Anterior cingulate cortex (tissue), 58 donors: ENCODE results near the gene CDH23.

Experiments used
- DNase-seq, 58 donors: peaks; one replicate each; lab custom pipeline; 2025; lab: John Stamatoyannopoulos, UW

CDH23 gene

DNA sequence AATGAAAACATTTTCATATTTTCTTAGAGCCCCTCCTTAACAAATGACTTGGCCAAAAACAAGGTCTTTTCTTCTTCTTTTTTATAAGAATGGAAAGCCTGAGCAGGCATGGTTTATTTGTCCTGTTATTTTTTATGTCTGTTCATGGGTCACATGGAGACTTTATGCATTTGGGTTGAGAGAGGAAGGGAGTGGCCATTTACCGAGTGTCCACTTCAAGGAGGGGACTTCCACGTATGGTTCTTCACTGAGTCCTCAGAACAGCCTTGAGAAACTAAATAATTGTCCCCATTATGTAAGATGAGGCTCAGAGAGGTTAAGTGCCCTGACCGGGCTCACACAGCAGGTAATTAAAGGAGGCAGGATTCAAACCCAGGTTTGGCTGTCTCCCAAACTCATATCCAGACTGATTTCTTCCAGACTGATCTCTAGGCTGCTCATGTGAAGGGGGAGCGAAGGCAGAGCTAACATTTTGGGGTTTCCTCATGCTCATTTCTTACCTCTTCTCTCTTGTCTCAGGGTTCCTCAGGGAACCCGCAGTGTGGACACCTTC lies 82.2 kb downstream of the CDH23 start:
- DNase-seq, result no peak

GRCh38 chr10:71479831-71480230 lies 83.1 kb downstream of the CDH23 start:
- no peak for DNase-seq

- no peak for DNase-seq
Observed at GRCh38 chr10:71480662-71481061, 83.9 kb downstream of the CDH23 start.

DNA sequence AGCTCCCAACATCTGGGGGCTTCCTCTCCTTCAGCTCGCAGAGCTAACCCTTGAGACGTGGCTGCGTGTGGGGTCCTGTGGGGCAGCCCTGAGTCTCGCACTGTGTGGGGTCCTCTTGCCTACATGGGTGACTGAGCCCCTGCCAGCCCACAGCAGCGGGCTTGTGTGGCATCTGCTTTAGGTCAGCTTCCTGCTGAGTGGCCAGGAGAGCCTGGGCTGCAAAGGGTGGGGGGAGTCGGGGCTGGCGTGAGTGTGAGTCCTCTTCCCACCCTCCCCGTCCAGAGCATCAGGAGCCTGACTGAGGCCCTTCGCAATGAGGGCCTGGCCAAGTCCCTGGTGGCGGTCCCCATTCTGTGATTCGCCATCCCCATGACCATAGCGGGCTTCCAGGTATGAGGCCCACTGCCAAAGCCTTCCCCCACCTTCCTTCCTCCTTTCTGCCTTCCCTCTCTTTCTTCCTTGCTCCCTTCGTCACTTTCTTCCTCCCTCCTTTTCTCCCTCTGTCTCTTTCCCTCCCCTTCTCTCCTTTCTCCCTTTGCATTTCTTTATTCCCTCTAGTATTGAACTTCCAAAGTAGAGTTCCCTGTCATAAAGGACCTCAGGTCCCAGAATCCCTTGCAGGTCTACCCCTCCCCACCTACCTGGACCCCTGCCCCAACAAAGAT lies 85.2 kb downstream of the CDH23 start:
- no peak for DNase-seq

DNA sequence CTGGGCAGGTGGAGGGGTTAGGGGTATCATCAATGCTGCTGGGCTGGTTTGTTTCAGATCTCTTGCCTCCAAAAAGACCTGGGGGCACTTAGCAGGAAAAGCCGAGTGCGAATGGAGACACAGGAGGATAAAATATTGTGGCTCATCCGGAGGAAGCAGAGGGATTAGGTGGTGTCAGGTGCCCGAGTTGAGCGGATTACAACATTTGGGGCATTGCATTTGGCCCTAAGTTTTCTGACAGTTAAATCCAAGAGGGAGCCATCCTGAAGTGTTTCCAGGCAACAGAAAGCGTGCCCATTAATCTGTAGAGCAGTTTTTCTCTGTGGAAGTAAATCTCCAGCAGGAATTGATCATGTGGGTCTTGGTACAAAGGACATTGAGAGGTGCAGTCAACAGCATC lies 85.9 kb downstream of the CDH23 start:
- no peak for DNase-seq

DNA sequence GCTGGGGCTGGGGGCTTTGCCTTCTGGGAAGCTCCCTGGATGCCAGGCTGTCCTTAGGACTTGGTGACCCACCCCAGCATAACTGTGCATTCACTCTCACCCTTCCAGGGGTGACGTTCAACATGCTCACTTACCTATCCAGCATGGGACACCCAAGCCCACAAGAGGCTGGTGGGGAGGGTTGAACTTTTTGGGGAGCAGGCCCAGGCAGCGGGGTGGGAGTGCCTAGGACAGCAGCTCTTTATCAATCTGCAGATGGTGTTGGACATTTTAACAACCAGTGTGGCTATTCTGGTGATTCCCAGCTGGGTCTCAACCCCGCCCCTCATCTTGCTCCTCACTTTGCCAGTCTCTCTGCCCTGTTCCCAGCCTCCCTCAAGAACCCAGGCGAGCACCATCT lies 86.4 kb downstream of the CDH23 start:
- no peak for DNase-seq

DNA sequence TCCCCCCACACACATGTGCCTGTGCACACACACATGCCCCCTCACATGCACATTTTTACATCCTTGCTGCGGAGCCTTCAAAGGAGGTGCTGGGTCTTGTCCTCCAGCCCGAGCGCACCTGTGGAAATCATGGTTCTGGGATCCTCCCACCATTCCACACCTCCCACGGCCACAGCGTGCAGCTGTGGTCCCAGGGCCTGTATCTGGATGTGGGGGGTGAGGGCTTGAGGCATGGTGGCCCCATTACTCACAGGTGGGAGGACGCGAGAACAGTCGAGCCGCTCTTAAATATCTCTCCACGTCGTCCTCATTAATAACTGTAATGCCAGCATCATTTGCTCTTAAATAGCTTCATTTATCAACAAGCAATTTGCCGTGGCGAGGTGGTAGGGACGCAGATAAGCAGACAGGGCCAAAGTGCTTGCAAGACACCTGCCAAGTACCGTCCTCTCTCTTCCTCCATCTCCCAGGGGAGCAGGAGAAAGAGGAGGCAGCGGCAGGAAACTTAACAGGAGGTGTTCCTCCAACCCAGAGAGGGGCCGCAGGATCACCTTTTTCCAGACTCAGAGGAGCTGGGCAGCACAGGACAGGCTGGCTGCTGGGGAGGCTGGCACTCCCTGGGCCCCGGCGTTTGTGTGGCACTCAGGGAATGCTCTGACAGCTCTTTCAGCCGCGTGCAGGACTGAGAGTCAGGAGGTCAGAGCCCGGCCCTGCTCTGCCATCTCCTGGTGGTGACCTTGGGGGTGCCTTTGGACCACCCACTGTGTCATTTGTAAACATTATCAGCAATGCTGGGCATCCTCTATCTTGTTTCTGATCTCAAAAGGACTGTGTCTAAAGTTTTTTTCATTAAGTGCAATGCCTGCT lies 87.4 kb downstream of the CDH23 start:
- DNase-seq, result peak in 2 of 58 donors; percentile 7 to 10

- peak in 23 of 58 donors; percentile 4 to 58 (median 20) for DNase-seq
Observed at GRCh38 chr10:71486484-71487114, 89.9 kb downstream of the CDH23 start.

- DNase-seq, result no peak
Observed at GRCh38 chr10:71487726-71488125, 91.0 kb downstream of the CDH23 start.

DNA sequence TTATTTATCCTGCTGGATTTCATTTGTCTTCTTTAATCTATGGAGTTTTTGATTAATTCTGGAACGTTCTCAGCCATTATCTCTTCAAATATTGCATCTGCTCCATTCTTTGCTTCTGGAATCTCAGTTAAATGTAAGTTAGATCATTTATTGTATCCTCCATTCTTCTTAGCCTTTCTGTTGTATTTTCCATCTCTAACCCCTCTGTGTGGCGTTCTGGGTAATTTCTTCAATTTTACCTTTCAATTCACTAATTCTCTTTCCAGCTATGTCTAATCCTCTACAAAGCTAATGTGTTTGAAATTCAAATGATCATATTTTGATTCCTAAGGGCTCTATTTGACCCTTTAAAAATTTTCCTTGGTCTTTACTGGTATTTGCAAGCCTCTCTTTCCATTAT lies 92.4 kb downstream of the CDH23 start:
- DNase-seq, result no peak

GRCh38 chr10:71492872-71493271 lies 96.2 kb downstream of the CDH23 start:
- no peak for DNase-seq

DNA sequence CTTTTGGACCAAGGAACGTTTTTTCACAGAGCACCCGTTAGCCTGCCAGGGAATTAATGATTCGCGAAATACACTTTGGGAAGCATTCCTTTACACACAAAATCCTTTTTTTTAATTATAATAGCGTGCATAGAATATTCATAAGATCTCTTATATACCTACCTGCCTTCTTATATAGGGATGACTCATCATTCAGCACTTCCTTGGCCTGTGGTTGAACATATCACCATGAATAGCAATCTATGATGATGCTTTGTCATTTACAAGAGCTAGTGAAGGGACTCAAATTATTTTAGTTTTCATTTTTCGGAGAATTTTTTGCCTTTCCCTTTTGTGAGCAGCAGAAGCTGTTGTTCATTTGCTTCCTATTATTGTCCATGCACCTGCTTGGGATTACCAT lies 97.0 kb downstream of the CDH23 start:
- no peak for DNase-seq

DNA sequence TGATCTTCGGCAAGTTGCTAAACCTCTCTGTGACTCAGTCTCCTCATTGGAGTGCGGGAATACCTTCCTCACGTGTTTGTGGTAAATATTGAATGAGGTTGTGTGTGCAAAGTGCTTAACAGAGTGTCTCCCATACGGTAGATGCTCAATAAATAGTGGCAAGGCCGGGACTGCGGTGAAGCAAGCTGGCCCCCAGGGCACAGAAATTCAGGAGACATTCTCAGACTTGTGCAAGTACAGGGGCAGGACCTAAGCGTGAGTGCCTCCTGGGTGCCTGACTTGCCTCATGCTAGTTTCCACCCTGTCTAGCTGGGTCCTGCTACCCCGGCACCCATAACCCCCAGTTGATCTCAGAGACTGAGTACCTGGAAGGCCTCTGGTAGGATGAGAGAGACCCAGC lies 97.8 kb downstream of the CDH23 start:
- no peak for DNase-seq

DNA sequence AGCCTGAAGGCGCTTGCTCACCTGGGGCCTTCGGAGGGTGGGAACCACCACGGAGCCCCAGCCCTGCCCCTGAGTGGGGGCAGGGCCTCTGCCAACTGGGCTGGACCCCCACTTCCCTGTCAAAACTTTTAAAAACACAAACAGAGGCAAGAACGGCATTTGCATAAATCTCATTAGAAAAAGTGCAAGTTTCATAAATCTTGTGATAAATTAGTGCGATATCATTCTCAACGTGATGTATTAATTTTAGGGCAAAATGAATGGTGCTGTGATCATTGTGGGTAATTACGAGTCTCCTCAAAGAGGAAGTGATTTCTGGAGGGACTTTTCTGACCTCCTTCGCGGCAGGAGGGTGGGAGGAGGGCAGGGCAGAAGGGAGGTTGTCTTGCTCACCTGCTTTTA lies 98.3 kb downstream of the CDH23 start:
- no peak for DNase-seq

- DNase-seq, result no peak
Observed at GRCh38 chr10:71496927-71497762, 100.4 kb downstream of the CDH23 start.

- DNase-seq, result no peak
Observed at GRCh38 chr10:71497763-71498326, 101.1 kb downstream of the CDH23 start.

GRCh38 chr10:71501402-71501801 lies 104.7 kb downstream of the CDH23 start:
- DNase-seq, result no peak

GRCh38 chr10:71502190-71502589 lies 105.5 kb downstream of the CDH23 start:
- no peak for DNase-seq

GRCh38 chr10:71502851-71503250 lies 106.1 kb downstream of the CDH23 start:
- DNase-seq, result no peak

DNA sequence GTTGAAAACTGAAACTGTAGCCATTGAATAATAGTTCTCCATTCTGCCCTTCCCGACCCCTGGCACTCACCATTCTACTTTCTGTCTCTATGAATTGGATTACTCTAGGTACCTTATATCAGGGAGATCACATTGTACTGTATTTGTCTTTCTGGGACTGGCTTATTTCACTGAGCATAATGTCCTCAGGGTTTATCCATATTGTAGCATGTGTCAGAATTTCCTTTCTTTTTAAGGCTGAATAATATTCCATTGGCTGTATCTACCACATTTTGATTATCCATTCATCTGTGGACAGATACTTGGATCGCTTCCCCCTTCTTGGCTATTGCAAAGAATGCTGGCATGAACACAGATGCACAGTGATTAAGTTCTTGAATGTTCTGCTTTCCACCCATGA lies 107.4 kb downstream of the CDH23 start:
- no peak for DNase-seq
